ENCODE measurements around the gene ADISSP.

Gene ADISSP

DNA sequence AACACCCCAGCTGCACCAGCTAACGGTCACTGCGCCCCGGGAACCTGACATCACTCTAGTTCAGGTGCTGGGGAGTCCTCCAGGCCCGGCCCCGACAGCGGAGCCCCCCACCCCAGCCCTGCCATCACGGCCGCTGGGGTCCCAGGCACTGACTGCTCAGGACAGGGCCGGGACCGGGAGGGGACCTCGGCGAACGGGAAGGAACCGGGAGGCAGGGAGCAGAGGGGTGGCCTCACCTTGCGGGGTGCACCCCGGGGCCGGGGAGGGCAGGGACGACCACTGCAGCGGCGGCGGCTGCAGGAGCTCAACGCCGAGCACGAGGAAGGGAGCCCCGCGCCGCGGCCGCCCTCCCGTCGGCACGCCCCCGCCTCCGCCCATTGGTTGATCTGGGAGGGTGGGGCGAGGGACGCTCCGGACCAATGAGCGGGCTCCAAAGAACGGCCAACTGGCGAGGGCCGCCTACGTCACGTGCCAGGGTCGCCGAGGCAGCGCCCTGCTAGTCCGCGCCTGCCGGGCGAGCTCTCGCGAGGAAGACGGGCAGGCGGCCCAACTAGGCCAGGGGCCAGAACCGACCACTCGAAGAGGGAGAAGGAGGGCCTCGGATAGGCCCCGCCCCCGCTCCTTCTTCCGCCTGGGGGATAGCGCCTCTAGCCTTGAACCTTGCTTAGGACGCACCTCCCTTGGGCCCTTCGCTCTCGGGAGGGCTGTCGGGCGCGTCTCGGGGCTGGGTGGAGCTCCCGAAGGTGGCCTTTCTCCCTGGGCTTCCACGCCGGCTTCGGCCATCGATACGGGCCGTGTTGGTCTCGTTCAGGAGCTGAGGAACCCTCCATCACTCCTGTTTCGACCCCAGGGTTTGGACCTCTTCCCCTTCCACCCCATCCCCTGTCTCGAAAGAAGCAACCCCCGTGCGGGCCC is at the start of gene ADISSP:
ADISSP (minus strand) TSS at position 327 of the 915 bp plus-strand sequence. CDS start 7,653 bp downstream, outside the sequence.
- peak; percentile 98 for DNase-seq (ENCODE audit: low read depth)

DNA sequence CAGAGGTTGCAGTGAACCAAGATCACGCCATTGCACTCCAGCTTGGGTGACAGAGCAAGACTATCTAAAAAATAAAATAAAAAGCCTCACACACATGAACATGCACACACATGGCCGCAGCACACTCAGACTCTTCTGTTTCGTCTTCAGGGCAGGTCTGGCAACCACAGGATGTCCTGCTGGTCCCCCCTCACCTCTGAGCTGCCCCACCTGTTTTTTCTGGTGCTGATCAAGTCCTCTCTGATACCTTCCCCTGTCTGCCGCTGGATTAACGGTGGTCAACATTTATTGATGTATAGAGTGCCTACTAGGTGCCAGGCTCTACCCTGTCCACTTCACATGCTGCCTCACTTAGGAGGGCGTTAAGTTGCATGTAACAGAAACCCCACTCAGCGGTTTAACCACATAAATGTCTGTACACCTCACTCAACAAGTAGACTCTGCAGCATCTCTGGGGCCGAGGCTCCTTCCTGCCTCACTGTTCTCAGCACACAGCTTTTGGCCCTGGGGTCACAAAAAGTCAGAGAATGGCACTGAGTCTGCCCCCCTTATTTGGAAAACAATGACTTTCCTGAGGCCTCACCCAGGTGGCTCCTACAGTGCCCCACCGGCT is 48.3 kb upstream of the ADISSP start:
- DNase-seq (ENCODE audit: low read depth), result no peak

DNA sequence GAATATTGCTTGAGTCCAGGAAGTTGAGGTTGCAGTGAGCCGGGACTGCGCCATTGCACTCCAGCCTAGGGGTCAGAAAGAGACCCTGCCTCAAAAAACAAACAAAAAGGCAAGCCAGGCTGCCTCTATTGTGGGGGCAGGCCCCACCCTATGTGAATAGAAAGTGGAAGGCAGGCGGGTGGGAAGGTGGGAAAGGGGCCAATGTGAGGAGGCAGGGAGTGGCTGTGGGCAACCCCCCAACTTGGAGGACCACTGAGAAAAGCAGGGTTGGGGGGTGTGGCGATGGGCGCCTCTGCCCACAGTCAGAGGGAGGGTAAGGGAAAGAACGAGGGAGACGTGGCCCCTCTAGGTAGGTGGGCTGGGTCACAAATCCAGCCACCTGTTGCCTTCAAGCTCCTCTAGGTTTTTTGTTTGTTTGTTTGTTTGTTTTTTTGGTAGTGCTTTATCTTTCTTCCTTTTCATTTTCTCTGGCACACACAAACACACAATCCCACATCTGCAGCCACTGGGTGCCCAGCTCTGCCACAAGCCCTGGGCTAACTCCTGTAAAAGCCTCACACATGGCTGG is 47.5 kb upstream of the ADISSP start:
- no peak for DNase-seq (ENCODE audit: low read depth)

GRCh38 chr20:3813848-3814581 is 46.5 kb upstream of the ADISSP start:
- no peak for DNase-seq (ENCODE audit: low read depth)

GRCh38 chr20:3812975-3813847 is 45.7 kb upstream of the ADISSP start:
- no peak for DNase-seq (ENCODE audit: low read depth)

DNA sequence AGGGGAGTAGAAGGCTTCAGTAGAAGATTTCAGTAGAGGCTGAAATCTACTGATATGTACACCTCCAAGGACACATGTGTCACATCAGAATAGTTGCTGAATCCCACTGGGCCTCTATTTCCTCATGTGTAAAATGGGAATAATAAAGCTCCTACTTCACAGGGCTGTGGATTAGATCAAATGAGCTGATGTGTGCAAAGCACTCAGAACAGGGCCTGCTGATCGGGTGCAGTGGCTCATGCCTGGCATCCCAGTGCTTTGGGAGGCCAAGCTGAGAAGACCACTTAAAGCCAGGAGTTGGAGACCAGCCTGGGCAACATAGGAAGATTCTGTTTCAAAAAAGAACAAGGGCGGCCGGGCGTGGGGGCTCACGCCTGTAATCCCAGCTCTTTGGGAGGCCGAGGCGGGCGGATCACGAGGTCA is 44.7 kb upstream of the ADISSP start:
- no peak for DNase-seq (ENCODE audit: low read depth)

- peak; percentile 99 for DNase-seq (ENCODE audit: low read depth)
These were observed 44.1 kb upstream of the ADISSP start for GRCh38 chr20:3811467-3812258.

GRCh38 chr20:3808544-3808943 is 41.0 kb upstream of the ADISSP start:
- no peak for DNase-seq (ENCODE audit: low read depth)

DNA sequence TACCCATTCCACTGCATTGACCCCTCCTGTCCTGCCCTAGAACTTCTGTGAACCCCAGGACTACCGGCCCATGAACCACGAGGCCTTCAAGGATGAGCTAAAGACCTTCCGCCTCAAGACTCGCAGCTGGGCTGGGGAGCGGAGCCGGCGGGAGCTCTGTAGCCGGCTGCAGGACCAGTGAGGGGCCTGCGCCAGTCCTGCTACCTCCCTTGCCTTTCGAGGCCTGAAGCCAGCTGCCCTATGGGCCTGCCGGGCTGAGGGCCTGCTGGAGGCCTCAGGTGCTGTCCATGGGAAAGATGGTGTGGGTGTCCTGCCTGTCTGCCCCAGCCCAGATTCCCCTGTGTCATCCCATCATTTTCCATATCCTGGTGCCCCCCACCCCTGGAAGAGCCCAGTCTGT is 37.2 kb upstream of the ADISSP start:
- no peak for DNase-seq (ENCODE audit: low read depth)

- no peak for DNase-seq (ENCODE audit: low read depth)
These were observed 36.8 kb upstream of the ADISSP start for GRCh38 chr20:3804254-3804751.

- no peak for DNase-seq (ENCODE audit: low read depth)
These were observed 36.3 kb upstream of the ADISSP start for GRCh38 chr20:3803854-3804253.

GRCh38 chr20:3803289-3803688 is 35.7 kb upstream of the ADISSP start:
- DNase-seq (ENCODE audit: low read depth), result no peak

GRCh38 chr20:3802524-3803239 is 35.1 kb upstream of the ADISSP start:
- DNase-seq (ENCODE audit: low read depth), result no peak

DNA sequence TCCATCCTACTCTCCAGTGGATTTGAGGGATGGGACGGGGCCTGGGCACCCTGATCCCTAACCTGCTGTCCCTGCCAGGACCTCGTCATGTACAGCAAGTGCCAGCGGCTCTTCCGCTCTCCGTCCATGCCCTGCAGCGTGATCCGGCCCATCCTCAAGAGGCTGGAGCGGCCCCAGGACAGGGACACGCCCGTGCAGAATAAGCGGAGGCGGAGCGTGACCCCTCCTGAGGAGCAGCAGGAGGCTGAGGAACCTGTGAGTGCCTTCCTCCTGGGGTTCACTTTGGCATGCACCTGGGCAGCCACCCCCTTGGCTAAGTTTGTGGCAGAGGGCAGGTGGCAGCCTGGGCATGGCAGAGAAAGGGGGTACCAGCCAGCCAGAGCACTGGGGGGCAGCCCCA is 34.3 kb upstream of the ADISSP start:
- DNase-seq (ENCODE audit: low read depth), result no peak

DNA sequence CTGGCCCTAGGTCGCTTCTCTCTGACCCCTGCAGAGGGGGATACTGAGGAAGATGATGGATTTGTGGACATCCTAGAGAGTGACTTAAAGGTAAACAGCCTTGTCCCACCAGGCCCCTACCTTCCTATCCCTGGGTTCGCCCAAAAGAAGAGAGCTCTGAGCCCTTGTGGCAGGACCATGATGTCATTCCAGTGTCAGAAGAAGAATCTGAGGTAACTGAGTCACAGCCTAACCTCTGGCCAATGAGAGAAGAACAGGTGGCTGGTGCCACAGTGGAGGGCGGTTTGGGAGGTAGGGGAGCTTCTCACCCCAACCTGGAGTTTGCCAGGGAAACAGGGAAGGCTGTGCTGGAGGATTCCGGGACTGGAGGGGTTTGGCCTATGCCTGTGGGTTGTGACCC is 33.7 kb upstream of the ADISSP start:
- DNase-seq (ENCODE audit: low read depth), result no peak

DNA sequence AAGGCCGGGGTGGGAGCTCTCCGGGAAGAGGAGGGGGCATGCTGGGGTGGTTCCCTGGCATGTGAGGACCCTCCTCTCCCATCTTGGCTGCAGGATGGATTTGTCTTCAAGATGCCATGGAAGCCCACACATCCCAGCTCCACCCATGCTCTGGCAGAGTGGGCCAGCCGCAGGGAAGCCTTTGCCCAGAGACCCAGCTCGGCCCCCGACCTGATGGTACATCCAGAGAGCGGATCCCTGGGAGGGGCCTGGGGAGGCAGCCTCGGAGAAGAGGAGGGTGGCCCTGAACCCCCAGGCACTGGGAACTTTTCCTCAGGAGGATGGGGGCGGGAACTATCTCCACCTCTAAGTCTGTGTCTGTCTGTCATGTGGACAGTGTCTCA is 33.3 kb upstream of the ADISSP start:
- no peak for DNase-seq (ENCODE audit: low read depth)

GRCh38 chr20:3800256-3800877 is 32.8 kb upstream of the ADISSP start:
- no peak for DNase-seq (ENCODE audit: low read depth)

DNA sequence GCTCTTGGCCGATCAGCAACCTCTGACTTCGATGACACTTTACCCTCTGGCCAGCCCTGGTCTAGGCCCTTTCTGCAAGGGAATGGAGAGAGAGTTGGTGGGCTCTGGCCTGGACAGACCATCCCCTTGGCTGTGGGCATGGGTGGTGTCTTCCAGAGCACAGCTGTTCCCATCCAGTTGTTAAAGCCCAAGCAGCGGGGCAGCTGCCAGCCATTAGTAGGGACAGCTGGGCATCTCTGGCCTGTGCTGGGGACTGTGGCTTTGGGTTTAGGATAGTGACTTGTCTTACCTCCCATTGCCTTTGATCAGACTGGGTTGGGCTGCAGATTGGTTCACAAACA is 31.3 kb upstream of the ADISSP start:
- DNase-seq (ENCODE audit: low read depth), result no peak

- no peak for DNase-seq (ENCODE audit: low read depth)
These were observed 30.8 kb upstream of the ADISSP start for GRCh38 chr20:3798373-3798768.
